ENCODE data around the gene LRRK1.

- TF ChIP-seq REST (IDR thresholded peaks at IDR 0.05; ENCODE audit: low read depth) (no peak), TCF12 (IDR thresholded peaks at IDR 0.05; ENCODE audit: low read depth) (no peak)
Measured at GRCh38 chr15:101071651-101072050, 152.5 kb downstream of the LRRK1 start.
